GM19025 (cell line): ENCODE data around the gene KLHL17.

Experiments used
- ATAC-seq: cut with Tn5 transposase; IDR thresholded peaks from one replicate; pipeline ENCODE4 v1.9.1; 2021; ENCODE audit warnings: mild to moderate bottlenecking, low read depth, moderate library complexity; ENCODE audit not compliant: unreplicated experiment

KLHL17 gene

DNA sequence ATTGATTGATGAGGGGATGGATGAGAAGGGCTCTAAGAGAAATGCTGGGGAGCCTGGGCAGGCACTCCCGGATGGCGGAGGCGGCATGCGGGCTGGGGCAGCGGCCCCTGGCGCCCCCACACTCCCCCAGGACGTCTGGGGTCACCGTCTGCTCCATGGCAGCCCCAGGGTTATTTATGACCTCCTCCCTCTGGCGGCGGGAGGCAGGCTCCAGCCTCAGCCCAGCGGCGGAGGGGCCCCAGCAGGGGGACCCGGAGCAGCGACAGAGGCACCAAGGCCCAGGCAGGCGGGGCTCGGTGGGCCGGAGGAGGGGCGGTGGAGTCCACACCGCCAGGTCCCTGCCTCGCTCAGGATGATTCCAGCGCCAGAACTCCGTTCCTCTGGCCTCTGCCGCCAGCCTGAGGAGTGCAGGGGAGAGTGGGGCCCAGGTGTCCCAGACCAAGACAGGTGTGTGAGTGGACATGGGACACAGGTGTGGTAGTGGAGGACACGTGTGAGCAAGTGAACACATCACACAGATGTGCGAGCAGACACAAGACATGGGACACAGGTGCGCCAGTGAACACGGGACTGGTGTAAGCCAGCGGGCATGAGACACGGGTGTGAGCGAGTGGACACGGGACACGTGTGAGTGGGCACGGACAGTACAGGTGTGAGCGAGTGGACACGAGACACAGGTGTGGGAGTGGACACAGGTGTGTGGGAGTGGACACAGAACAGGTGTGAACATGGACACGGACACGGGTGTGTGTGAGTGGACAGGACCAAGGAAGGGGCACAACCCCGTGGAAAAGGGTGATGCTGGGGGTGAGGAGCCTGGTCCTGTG is 39.2 kb upstream of the KLHL17 start:
- no peak for ATAC-seq

- ATAC-seq, result no peak
Measured at GRCh38 chr1:923131-923990, 37.0 kb upstream of the KLHL17 start, which contains the start of gene SAMD11. Gene SAMD11, plus strand, starts transcription at chr1:923923. Its CDS starts 509 bp downstream, at chr1:924432.

DNA sequence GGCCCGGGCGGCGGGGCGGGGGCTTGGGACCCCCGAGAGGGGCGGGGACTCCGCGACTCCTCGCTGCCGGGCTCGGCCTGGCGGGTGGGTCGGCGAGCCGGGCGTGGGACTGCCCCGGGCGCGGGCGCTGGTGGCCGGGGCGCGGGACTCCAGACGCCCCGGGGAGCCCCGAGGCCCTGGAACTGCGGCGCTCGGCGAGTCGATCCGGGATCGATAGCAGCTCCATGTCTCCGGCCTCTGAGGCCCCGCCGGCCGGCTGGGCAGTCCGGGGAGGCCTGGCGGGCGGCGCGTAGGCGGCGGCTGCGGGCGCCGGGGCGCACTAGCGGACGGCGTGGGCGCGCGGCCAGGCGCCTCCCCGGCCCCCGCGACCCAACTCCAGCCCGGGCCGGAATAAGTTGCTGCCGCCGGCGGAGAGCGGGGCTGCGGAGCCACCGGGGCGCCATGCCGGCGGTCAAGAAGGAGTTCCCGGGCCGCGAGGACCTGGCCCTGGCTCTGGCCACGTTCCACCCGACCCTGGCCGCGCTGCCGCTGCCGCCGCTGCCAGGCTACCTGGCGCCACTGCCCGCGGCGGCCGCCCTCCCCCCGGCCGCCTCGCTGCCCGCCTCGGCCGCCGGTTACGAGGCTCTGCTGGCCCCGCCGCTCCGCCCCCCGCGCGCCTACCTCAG is 36.3 kb upstream of the KLHL17 start:
- ATAC-seq, result no peak

GRCh38 chr1:924656-925560 is 35.5 kb upstream of the KLHL17 start:
- no peak for ATAC-seq

DNA sequence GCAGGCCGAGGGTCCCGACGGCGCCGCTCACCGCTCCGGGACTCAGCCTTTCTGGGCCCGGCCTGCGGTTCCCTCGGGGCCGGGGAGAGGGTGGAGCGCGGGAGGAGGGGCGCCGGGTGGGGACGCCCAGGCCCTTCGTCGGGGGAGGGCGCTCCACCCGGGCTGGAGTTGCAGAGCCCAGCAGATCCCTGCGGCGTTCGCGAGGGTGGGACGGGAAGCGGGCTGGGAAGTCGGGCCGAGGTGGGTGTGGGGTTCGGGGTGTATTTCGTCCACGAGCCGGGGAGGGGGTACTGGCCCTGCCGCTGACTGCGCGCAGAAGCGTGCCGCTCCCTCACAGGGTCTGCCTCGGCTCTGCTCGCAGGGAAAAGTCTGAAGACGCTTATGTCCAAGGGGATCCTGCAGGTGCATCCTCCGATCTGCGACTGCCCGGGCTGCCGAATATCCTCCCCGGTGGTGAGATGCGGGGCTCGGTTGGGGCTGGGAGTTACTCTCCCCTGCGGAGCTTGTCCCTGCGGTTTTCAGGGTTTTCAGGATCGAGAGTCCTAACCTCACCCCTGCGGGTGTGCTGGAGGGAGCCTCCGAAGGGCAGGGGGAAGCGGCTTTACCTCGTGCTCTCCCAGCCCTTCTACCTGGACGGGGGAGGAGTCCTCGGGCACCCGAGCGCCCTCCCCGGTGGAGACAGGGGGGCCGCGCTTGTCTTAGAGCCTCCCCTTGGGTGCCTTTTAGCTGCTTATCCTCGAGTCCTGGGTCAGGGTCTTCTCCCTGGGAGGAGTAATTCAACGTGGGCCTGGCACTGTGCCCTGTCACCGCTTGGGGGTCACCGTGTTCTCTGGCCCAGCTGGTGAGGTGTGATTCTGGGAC is 34.6 kb upstream of the KLHL17 start:
- ATAC-seq, result no peak

- no peak for ATAC-seq
Measured at GRCh38 chr1:927234-927633, 33.1 kb upstream of the KLHL17 start.

GRCh38 chr1:927748-928147 is 32.6 kb upstream of the KLHL17 start:
- ATAC-seq, result no peak

GRCh38 chr1:928825-929661 is 31.3 kb upstream of the KLHL17 start:
- ATAC-seq, result no peak

DNA sequence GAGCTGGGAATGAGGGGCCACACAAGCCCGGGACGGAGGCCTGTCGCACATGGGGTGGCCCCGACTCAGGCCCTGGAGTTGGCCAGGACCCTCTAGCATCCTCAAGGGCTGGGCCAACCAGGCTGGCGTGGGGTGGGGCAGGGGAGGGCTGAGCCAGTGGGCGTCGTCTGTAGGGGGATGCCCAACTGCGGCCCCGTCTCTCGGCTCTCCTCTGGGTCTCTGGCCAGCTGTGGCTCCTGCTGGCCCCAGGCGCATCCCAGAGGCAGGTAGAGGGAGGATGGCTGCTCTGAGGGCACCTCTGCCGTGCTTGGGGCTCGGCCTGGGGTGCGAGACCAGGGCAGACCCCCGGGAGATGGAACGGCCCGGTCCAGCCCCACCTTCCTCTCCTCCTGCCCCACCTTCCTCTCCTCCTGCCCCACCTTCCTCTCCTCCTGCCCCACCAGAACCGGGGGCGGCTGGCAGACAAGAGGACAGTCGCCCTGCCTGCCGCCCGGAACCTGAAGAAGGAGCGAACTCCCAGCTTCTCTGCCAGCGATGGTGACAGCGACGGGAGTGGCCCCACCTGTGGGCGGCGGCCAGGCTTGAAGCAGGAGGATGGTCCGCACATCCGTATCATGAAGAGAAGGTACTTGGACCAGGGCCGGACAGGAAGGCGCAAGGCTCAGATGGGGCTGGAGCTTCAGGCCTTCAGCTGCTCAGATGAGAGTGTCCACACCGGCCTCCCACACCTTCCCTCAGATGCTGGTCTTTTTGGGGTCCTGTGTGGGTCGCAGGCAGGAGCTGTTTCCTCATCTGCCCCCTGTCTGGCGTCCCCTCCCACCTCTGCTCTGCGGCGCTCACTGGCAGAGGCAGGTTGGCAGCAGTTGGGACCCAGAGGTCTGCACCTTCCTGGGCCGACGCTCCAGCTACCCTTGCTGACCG is 30.4 kb upstream of the KLHL17 start:
- no peak for ATAC-seq

DNA sequence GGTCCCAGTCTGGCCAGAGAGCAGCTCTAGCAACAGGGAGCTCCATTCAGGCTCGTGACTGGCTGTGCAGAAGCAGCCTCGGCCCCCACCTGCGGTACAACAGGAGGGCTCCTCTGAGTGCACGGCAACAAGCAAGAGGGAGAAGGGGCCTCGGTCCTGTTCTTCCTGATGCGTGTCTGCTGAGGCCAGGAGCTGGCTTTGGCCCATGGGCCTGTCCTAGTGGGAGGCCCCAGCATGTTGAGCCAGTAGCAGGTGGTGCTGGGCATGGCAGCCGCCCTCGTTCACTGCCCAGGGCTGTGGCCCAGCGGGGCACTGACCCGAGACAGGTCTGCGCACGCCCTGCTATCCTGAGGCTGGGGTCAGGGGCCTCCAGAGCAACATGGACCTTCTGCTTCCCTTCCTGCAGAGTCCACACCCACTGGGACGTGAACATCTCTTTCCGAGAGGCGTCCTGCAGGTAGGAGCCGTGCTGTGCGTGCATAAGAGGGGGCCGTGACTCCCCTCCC is 29.7 kb upstream of the KLHL17 start:
- no peak for ATAC-seq

DNA sequence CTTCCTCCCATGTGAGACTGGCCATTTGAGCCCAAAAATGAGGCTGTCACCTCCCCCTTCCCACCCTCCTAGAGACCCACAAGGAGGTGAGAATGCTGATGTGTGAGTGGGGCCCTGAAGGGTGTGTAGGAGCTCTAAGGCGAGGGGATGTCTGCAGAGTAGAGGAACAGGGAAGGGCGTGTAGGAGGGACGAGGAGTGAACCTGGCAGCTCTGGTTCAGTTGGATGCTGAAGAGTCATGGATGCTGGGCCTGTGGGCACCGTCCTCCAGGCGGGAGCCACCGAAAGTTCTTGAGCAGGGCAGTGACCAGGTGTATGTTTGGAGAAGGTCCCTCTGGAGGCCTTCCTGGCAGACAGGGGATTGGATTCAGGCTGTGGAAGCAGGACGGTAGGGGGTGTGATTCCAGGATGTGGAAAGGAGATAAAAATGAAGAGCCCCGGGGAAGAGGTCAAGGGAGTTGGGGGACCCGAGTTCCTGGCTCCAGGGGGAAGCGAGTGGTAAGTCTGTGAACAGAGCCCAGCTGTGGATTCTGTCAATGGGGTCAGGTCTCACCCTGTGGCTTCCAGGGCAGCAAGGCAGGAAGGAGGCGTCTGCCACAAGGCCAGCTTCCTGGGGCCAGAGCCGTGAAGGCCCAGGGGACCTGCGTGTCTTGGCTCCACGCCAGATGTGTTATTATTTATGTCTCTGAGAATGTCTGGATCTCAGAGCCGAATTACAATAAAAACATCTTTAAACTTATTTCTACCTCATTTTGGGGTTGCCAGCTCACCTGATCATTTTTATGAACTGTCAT is 28.8 kb upstream of the KLHL17 start:
- ATAC-seq, result no peak

- ATAC-seq, result no peak
Measured at GRCh38 chr1:932173-932510, 28.2 kb upstream of the KLHL17 start.

DNA sequence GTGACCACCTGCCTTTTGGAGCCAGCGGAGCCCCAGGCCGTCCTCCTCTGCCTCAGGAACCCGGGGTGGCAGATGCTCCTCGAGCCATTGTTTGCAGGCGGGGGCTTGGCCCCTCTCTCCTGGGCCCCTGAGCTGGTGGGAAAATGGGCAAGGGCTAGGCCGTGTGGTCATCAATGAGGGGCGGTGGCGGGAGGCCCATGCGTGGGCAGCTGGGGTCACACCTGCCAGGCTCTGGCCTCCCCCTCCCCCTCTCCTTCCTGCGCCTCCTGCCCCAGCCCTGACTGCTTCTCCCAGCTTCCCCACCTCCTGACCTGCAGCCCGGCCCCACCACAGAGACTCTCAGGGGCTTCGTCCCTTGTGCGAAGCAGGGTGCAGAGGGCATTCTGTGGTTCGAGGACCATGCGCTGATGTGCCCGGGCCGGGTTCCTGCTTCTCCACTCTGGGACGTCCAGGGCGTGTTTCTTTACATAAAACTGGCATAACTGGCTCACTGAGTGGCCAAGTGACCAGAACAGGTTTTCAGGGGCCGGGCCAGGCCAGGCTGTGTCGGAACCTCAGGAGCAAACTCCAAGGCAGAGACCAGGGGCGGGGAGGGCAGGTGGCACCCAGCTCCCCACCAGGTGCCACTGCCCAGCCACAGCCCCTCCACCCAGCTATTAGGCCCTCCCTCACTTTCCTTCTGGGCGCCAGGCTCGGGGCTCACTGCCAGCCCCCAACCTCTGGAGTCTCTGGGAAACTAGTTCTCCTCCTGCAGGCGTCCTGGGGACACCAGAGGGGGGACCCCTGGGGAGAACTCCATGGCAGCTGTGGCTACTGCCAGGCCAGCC is 27.4 kb upstream of the KLHL17 start:
- ATAC-seq, result no peak

- ATAC-seq, result no peak
Measured at GRCh38 chr1:933603-933940, 26.8 kb upstream of the KLHL17 start.

- ATAC-seq, result no peak
Measured at GRCh38 chr1:934991-935750, 25.2 kb upstream of the KLHL17 start.
